Endothelial cell of umbilical vein (primary cell): ENCODE results near the gene AK5. TPM values are rescaled to one million over a fixed set of nuclear protein-coding genes. Genes with fewer than 3 reads are reported as not detected.
A peak's percentile ranks its signal among the peaks of the same experiment; 100 is the strongest.

Experiments
- BruUV-seq: library from RNA; stranded (reverse); fragments of 400-500 nt; replicated peaks from 2 replicates; lab custom pipeline; 2021; lab: Mats Ljungman, UMichigan
- CTCF ChIA-PET: fragments of 300-600, 350-600 bp; sonication (Branson Sonifier 250); formaldehyde crosslinking; loops from one replicate; lab custom pipeline; 2021; ENCODE audit warnings: antibody characterized with exemption, inconsistent platforms; lab: Charles Lee
- POLR2A ChIA-PET: fragments of 300-600, 350-600 bp; sonication (Branson Sonifier 250); formaldehyde crosslinking; loops from one replicate; lab custom pipeline; 2021; ENCODE audit warnings: antibody characterized with exemption, inconsistent platforms; lab: Charles Lee
- DNase-seq: peaks from one replicate; pipeline ENCODE4 v3.0.0-alpha.2; 2011; ENCODE audit warnings: low read depth, low spot score
- FAIRE-seq: peaks from 2 replicates; lab custom pipeline; 2011; peaks lifted over from hg19 to GRCh38; lab: Jason Lieb, UNC
- H2AFZ ChIP-seq: 2 replicates; pipeline ENCODE4 v1.6.0; 2012; ENCODE audit warnings: low read depth, low read length, control low read depth, inconsistent platforms
- H3K27ac ChIP-seq: 2 replicates; pipeline ENCODE4 v1.5.1; 2011; ENCODE audit warnings: low read depth, mild to moderate bottlenecking, control low read depth, low read length, moderate library complexity; ENCODE audit not compliant: insufficient read depth
- H3K27me3 ChIP-seq, 2 experiments: 2 replicates each; pipeline versions ENCODE4 v1.6.0 to v1.6.1; 2011; ENCODE audit warnings: low read length in 2 of 2, mixed read lengths in 1 of 2; ENCODE audit not compliant: control insufficient read depth in 2 of 2, insufficient read depth in 2 of 2
- H3K36me3 ChIP-seq, 2 experiments: 2 replicates in 1 of 2; 3 replicates in 1 of 2; pipeline ENCODE4 v1.5.1; 2011; ENCODE audit warnings: low read length in 2 of 2, mild to moderate bottlenecking in 1 of 2, moderate library complexity in 1 of 2; ENCODE audit not compliant: control insufficient read depth in 2 of 2, insufficient read depth in 2 of 2; ENCODE audit errors: extremely low read depth in 1 of 2
- H3K4me1 ChIP-seq: 3 replicates; pipeline ENCODE4 v1.5.1; 2011; ENCODE audit warnings: mild to moderate bottlenecking, low read length; ENCODE audit not compliant: control insufficient read depth, insufficient read depth; ENCODE audit errors: extremely low read depth
- H3K4me2 ChIP-seq: 2 replicates; pipeline ENCODE4 v1.6.1; 2011; ENCODE audit warnings: low read length, control low read depth, mixed read lengths; ENCODE audit not compliant: insufficient read depth
- H3K4me3 ChIP-seq, 3 experiments: fragments of 200-600 bp in 1 of 3; sonication (generic), shearing (Covaris generic) in 1 of 3; replicated peaks in 1 of 3; 2 replicates each; pipeline ENCODE4 v1.5.1; 2011 to 2016; ENCODE audit warnings: control low read depth in 3 of 3, low read length in 3 of 3, mild to moderate bottlenecking in 2 of 3, inconsistent platforms in 1 of 3, low read depth in 1 of 3, moderate library complexity in 1 of 3; ENCODE audit not compliant: insufficient read depth in 1 of 3
- H3K79me2 ChIP-seq: 2 replicates; pipeline ENCODE4 v1.6.0; 2012; ENCODE audit warnings: low read length, inconsistent platforms; ENCODE audit not compliant: control insufficient read depth, insufficient read depth
- H3K9ac ChIP-seq: replicated peaks from 2 replicates; pipeline ENCODE3; 2011; ENCODE audit warnings: low read length, control low read depth; ENCODE audit not compliant: insufficient read depth; ENCODE audit errors: extremely low read depth
- H3K9me1 ChIP-seq: replicated peaks from 3 replicates; pipeline ENCODE4 v1.6.0; 2011; ENCODE audit warnings: mild to moderate bottlenecking, low read length; ENCODE audit not compliant: control insufficient read depth, insufficient read depth; ENCODE audit errors: extremely low read depth
- H3K9me3 ChIP-seq: replicated peaks from 2 replicates; pipeline ENCODE4 v1.5.1; 2012; ENCODE audit warnings: low read length, inconsistent platforms; ENCODE audit not compliant: control insufficient read depth, insufficient read depth
- H4K20me1 ChIP-seq: replicated peaks from 2 replicates; pipeline ENCODE3; 2011; ENCODE audit warnings: mild to moderate bottlenecking, low read length; ENCODE audit not compliant: control insufficient read depth, insufficient read depth; ENCODE audit errors: extremely low read depth
- FOS ChIP-seq: IDR thresholded peaks from 2 replicates; pipeline ENCODE4 v1.6.1; 2011; ENCODE audit warnings: mild to moderate bottlenecking, low read length, moderate library complexity, borderline replicate concordance; ENCODE audit not compliant: insufficient read depth
- GATA2 ChIP-seq: IDR thresholded peaks from 2 replicates; pipeline ENCODE4 v1.7.0; 2011; ENCODE audit warnings: low read depth, mild to moderate bottlenecking, moderate library complexity, mixed read lengths, low read length; ENCODE audit not compliant: insufficient read length, insufficient read depth
- JUN ChIP-seq: IDR thresholded peaks from 2 replicates; pipeline ENCODE4 v1.6.1; 2011; ENCODE audit warnings: borderline replicate concordance, low read depth; ENCODE audit not compliant: insufficient read length, insufficient read depth
- POLR2AphosphoS5 ChIP-seq: IDR thresholded peaks from 2 replicates; pipeline ENCODE4 v1.6.1; 2012; ENCODE audit warnings: low read depth, mild to moderate bottlenecking, control low read depth, low read length, moderate library complexity; ENCODE audit not compliant: insufficient read depth
- dilution Hi-C: fragments of 300-500 bp; cut with MboI; formaldehyde crosslinking; loops from one replicate; pipeline ENCODE4 v1.15.0; 2019; ENCODE audit warnings: low sequenced_read_pairs; ENCODE audit not compliant: extremely low pct_ligation_motif_present
- intact Hi-C: fragments of 100-400 bp; cut with micrococcal nuclease; formaldehyde crosslinking; loops from one replicate; pipeline ENCODE4 v1.10.0; 2022
- polyA plus RNA-seq, 4 experiments: library from polyadenylated mRNA; depleted of rRNA in 3 of 4; stranded (reverse) in 3 of 4; unstranded in 1 of 4; fragments of >200 nt; gene quantifications; 2 replicates each; pipeline versions ENCODE4 v1.2.1 to v1.2.3, GENCODE V29; 2011 to 2012; ENCODE audit warnings: missing spikeins in 1 of 4
- total RNA-seq: library from RNA; stranded (reverse); gene quantifications from 2 replicates; pipeline ENCODE4 v1.2.3, GENCODE V29; 2021
- TF ChIP-seq, protein P1 (sequence below): IDR thresholded peaks from 2 replicates; pipeline ENCODE4 v1.6.1; 2011; ENCODE audit not compliant: insufficient read depth, insufficient read length

The AK5 gene
- total and polyA plus RNA-seq, 2 donors (not counting 3 experiments of a cell fraction or from before 2014, with no cell fraction given), result 5.0 to 7.5 TPM

GRCh38 chr1:77513839-77514763 is 232.3 kb downstream of the AK5 start:
- BruUV-seq, result TSS peak; percentile 19
- POLR2A ChIA-PET, result interaction anchor here (0.8 to 1.1 kb wide), 2 partner anchors 9 to 76 kb away, joined by 3 to 9 read pairs; no protein-coding TSS in a partner anchor

More at GRCh38 chr1:77513839-77514763, 232.3 kb downstream of the AK5 start:
- TF ChIP-seq FOS, result no peak
- peak; percentile 42 for TF ChIP-seq JUN
- TF ChIP-seq, protein P1, sequence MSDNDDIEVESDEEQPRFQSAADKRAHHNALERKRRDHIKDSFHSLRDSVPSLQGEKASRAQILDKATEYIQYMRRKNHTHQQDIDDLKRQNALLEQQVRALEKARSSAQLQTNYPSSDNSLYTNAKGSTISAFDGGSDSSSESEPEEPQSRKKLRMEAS, result no peak
- peak; percentile 42 for TF ChIP-seq GATA2
- peak; percentile 46 for TF ChIP-seq POLR2AphosphoS5
- Histone ChIP-seq H3K27ac (peak overlapping the region; percentile 74), H3K9me3 (no peaks in the 10 kb centered on the region), H3K9ac (peak overlapping the region; percentile 76), H3K4me3 (no peak overlapping the region), H2AFZ (no peak overlapping the region), H3K4me2 (peak overlapping the region; percentile 0), H3K36me3 (no peaks in the 10 kb centered on the region), H4K20me1 (no peaks in the 10 kb centered on the region), H3K79me2 (no peaks in the 10 kb centered on the region), H3K9me1 (no peaks in the 10 kb centered on the region), H3K27me3 (no peaks in the 10 kb centered on the region), H3K4me1 (peaks cover 40% of the 10 kb centered on the region)
- dilution Hi-C loops, result no loop called here
- CTCF ChIA-PET, result interaction anchor here (0.9 to 5.5 kb wide), 6 partner anchors 8 to 167 kb away, joined by 3 to 45 read pairs (median 4); no protein-coding TSS in a partner anchor
- intact Hi-C loops, result loop anchor here (1.0 to 10.0 kb wide), 5 partner anchors 9 to 1531 kb away; partner anchors contain the start of genes PIGK and ZZZ3
- DNase-seq (peak; percentile 88), FAIRE-seq (peak; percentile 73)
